ENCODE results near the gene MECP2. TPM values are rescaled to one million over a fixed set of nuclear protein-coding genes. Genes with fewer than 3 reads are reported as not detected.

Gene MECP2
- total RNA-seq, 4 donors from 2014 or later: 22.1 to 53.1 (median 37.8) TPM

GRCh38 chrX:153972368-153973126 is 125.0 kb downstream of the MECP2 start, which contains the start of gene TMEM187:
Gene TMEM187, plus strand, starts transcription at chrX:153972754. Its CDS starts 9,309 bp downstream, at chrX:153982063.
- peak; percentile 4 to 36 (median 6) for TF ChIP-seq POLR2AphosphoS5 (IDR thresholded peaks at IDR 0.05)
- no peak for TF ChIP-seq CTCF (IDR thresholded peaks at IDR 0.05)
- in situ Hi-C loops (cut with MboI; ENCODE audit: low pct_ligation_motif_present in 1 of 4, low pct_unique_long_range_greater_than_20kb in 1 of 4, low sequenced_read_pairs in 3 of 4): loop anchor here in 2 of 4 donors (25.0 kb wide), 2 partner anchors 210 to 565 kb away; partner anchors contain the start of genes G6PD (in 1 of the 2), IKBKG (in 1 of the 2) and PLXNB3 (in 1 of the 2)
- Histone ChIP-seq H3K27me3 (no peaks in the 10 kb centered on the region), H3K36me3 (no peaks in the 10 kb centered on the region), H3K27ac (peak within 1 kb of the TSS; percentile 94 to 100 (median 98)), H3K4me1 (peaks cover 0 to 40% (median 37%) of the 10 kb centered on the region in 4 donors), H3K9me3 (no peaks in the 10 kb centered on the region), H3K4me3 (peak within 1 kb of the TSS; percentile 63 to 91 (median 86))
- WGBS, 2 donors (ENCODE audit: low coverage in 1 of 2): 25% methylated on average over 98 of the region's 103 CpGs; no CpG with 5 or more reads in 1 of the 2 donors
- peak; percentile 90 for DNase-seq
- intact Hi-C loops (cut with DNase I; ENCODE audit: low total_unique reads): no loop called here

Small RNA genes within 50 kb of the gene (small RNA-seq; reads per million reads assigned to genes)
- 0 to 0.24 (median 0.07) reads per million in 4 donors for gene MIR3202-1

Other genes with a start within 250 kb of the MECP2 start
- gene L1CAM, start 211.5 kb downstream of the MECP2 start, total RNA-seq: 1 to 10 TPM; 5.2 to 7.1 (median 6.1) TPM
- gene AVPR2, start 193.0 kb downstream of the MECP2 start, total RNA-seq: 10 to 100 TPM in 1 of 4 donors, 1 to 10 TPM in 1, under 1 TPM in 1, not detected in 1; 0.41 to 72.2 (median 9.8) TPM
- gene ARHGAP4, start 171.5 kb downstream of the MECP2 start, total RNA-seq: 10 to 100 TPM; 44.9 to 52.4 (median 49.9) TPM
- 10 to 100 TPM; 29.9 to 57.2 (median 47.4) TPM for gene NAA10, start 162.7 kb downstream of the MECP2 start, total RNA-seq
- gene RENBP, start 153.1 kb downstream of the MECP2 start, total RNA-seq: 10 to 100 TPM in 1 of 4 donors, 1 to 10 TPM in 2, not detected in 1; 4.6 to 13.1 (median 7.2) TPM
- 10 to 100 TPM; 34.0 to 68.5 (median 49.8) TPM for gene HCFC1, start 125.9 kb downstream of the MECP2 start, total RNA-seq
- gene TMEM187, start 125.0 kb downstream of the MECP2 start, total RNA-seq: 10 to 100 TPM in 1 of 4 donors, 1 to 10 TPM in 3; 1.6 to 11.2 (median 5.5) TPM
- 100 to 1,000 TPM in 2 of 4 donors, 10 to 100 TPM in 2; 64.1 to 155 (median 107) TPM for gene IRAK1, start 77.8 kb downstream of the MECP2 start, total RNA-seq
- gene OPN1LW, start 46.5 kb upstream of the MECP2 start, total RNA-seq: not detected
- gene OPN1MW, start 84.9 kb upstream of the MECP2 start, total RNA-seq: not detected
- not detected for gene OPN1MW2, start 122.0 kb upstream of the MECP2 start, total RNA-seq
- not detected for gene OPN1MW3, start 159.9 kb upstream of the MECP2 start, total RNA-seq
- not detected for gene TEX28, start 197.4 kb upstream of the MECP2 start, total RNA-seq
- not detected for gene TKTL1, start 198.1 kb upstream of the MECP2 start, total RNA-seq